Activated CD4-positive, alpha-beta T cell treated with anti-CD3 and anti-CD28 coated beads, Interleukin-2, amount 10 ng/mL, durations not matched to agents 7 days and 5 days (primary cell): ENCODE data around the gene ATL1. TPM values are rescaled to one million over a fixed set of nuclear protein-coding genes. Genes with fewer than 3 reads are reported as not detected.
"Not testable (repeated sequence)": the region's sequence is repeated elsewhere in the genome, so short reads cannot be mapped to it uniquely, and the experiment has no call there.

Source experiments
- CTCF ChIA-PET: fragments of 350-600 bp; sonication (Branson Sonifier 250); formaldehyde crosslinking; loops from one replicate; lab custom pipeline; 2021; ENCODE audit warnings: antibody characterized with exemption; lab: Charles Lee
- POLR2A ChIA-PET: fragments of 350-600 bp; sonication (Branson Sonifier 250); formaldehyde crosslinking; loops from one replicate; lab custom pipeline; 2021; ENCODE audit warnings: antibody characterized with exemption; lab: Charles Lee
- DNase-seq: peaks from one replicate; pipeline ENCODE4 v3.0.0-alpha.2; 2020
- H3K27ac Mint-ChIP-seq: one replicate; pipeline ENCODE4 v1.8.0; 2021; ENCODE audit warnings: mild to moderate bottlenecking, moderate library complexity, mixed read lengths
- H3K27me3 Mint-ChIP-seq: one replicate; pipeline ENCODE4 v1.8.0; 2021; ENCODE audit warnings: mixed read lengths
- H3K36me3 Mint-ChIP-seq: one replicate; pipeline ENCODE4 v1.8.0; 2021; ENCODE audit warnings: low read depth, mixed read lengths
- H3K4me1 Mint-ChIP-seq: one replicate; pipeline ENCODE4 v1.8.0; 2021; ENCODE audit warnings: mixed read lengths
- H3K4me3 Mint-ChIP-seq: one replicate; pipeline ENCODE4 v1.8.0; 2021; ENCODE audit warnings: mild to moderate bottlenecking, moderate library complexity, mixed read lengths
- H3K9me3 Mint-ChIP-seq: one replicate; pipeline ENCODE4 v1.8.0; 2021; ENCODE audit warnings: mixed read lengths
- total RNA-seq, 2 experiments: library from RNA; stranded (reverse); gene quantifications; one replicate each; pipeline ENCODE4 v1.2.3, GENCODE V29; 2021

ATL1 gene
- total RNA-seq, 2 experiments from 2014 or later, result 0.67 to 1.2 TPM

DNA sequence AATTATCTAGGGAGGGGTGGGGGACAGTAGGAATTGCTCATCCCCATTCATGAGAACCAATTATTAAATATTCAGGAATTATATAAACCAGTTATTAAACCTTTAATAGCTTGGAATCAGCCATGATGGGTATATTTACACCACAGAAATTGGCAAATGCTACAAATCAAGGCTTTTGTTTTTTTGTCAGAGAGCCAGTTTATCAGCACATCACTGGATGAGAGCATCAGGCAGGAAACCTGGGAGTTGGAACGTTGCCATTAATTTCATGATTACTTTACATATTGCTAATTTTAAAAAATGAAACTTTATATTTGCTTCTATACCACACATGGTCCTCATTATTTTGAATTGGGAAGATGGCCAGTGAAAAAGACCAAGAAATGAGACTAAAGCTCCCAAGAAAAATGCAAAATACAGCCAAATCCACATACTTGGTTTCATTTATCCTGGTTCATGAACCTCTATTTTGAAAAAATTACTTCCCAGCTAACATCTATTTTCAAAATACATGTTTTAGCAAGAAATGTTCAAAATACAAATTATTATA, 48.4 kb downstream of the ATL1 start:
- ChIA-PET CTCF (interaction anchor here (1.4 kb wide), 1 partner anchor 26 kb away, joined by 3 read pairs; no protein-coding TSS in a partner anchor), POLR2A (no interaction called here)
- Mint-ChIP-seq H3K9me3 (no peaks in the 10 kb centered on the region), H3K4me3 (no peak overlapping the region), H3K27ac (no peak overlapping the region), H3K36me3 (no peaks in the 10 kb centered on the region), H3K27me3 (peaks cover 3% of the 10 kb centered on the region), H3K4me1 (no peaks in the 10 kb centered on the region)
- DNase-seq, result no peak

GRCh38 chr14:50610465-50610864, 50.5 kb downstream of the ATL1 start:
- H3K27me3 Mint-ChIP-seq, result peaks cover 3% of the 10 kb centered on the region
- POLR2A ChIA-PET, result no interaction called here
- no peak overlapping the region for H3K4me3 Mint-ChIP-seq
- no peaks in the 10 kb centered on the region for H3K4me1 Mint-ChIP-seq
- no peaks in the 10 kb centered on the region for H3K36me3 Mint-ChIP-seq
- H3K27ac Mint-ChIP-seq, result no peak overlapping the region
- CTCF ChIA-PET, result no interaction called here
- DNase-seq, result no peak
- no peaks in the 10 kb centered on the region for H3K9me3 Mint-ChIP-seq

GRCh38 chr14:50612806-50613205, 52.9 kb downstream of the ATL1 start:
- no peaks in the 10 kb centered on the region for H3K4me1 Mint-ChIP-seq
- peaks cover 1% of the 10 kb centered on the region for H3K27me3 Mint-ChIP-seq
- no peak for DNase-seq
- no peak overlapping the region for H3K4me3 Mint-ChIP-seq
- CTCF ChIA-PET, result interaction anchor here (0.7 to 0.8 kb wide), 2 partner anchors 11 to 279 kb away, joined by 3 read pairs; no protein-coding TSS in a partner anchor
- H3K36me3 Mint-ChIP-seq, result no peaks in the 10 kb centered on the region
- no peaks in the 10 kb centered on the region for H3K9me3 Mint-ChIP-seq
- no peak overlapping the region for H3K27ac Mint-ChIP-seq
- POLR2A ChIA-PET, result no interaction called here

DNA sequence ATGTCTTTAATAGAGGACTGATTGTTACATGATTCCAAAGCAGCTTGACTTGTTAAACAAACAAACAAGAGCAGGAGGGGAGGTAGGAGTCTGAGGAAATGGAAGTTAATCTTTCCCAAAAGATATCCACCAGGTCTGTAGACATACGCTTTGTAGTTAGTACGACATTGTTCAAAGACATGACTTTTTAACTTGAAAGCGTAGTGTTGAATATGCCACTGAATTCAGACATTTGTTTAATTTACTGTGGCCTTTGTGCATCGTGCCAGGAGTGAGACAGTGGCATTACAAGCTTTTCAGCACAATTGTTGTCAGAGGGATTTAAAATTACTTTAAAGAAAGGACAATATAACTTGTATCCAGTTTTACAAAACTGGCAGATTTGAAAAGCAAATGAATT, 55.1 kb downstream of the ATL1 start:
- H3K36me3 Mint-ChIP-seq, result no peaks in the 10 kb centered on the region
- H3K4me1 Mint-ChIP-seq, result no peaks in the 10 kb centered on the region
- no peak for DNase-seq
- H3K27me3 Mint-ChIP-seq, result no peaks in the 10 kb centered on the region
- no peak overlapping the region for H3K27ac Mint-ChIP-seq
- no peaks in the 10 kb centered on the region for H3K9me3 Mint-ChIP-seq
- H3K4me3 Mint-ChIP-seq, result no peak overlapping the region
- ChIA-PET CTCF (no interaction called here), POLR2A (no interaction called here)

- ChIA-PET CTCF (no interaction called here), POLR2A (no interaction called here)
Observed at GRCh38 chr14:50615552-50615951, 55.6 kb downstream of the ATL1 start.

GRCh38 chr14:50616275-50616674, 56.3 kb downstream of the ATL1 start:
- no peak for DNase-seq
- Mint-ChIP-seq H3K9me3 (no peaks in the 10 kb centered on the region), H3K36me3 (no peaks in the 10 kb centered on the region), H3K27ac (no peak overlapping the region), H3K27me3 (no peaks in the 10 kb centered on the region), H3K4me1 (no peaks in the 10 kb centered on the region), H3K4me3 (no peak overlapping the region)
- ChIA-PET POLR2A (interaction anchor here (0.5 kb wide), 1 partner anchor 16 kb away, joined by 4 read pairs; no protein-coding TSS in a partner anchor), CTCF (interaction anchor here (1.1 kb wide), 1 partner anchor 982 kb away, joined by 3 read pairs; no protein-coding TSS in a partner anchor)

More at GRCh38 chr14:50615552-50615951, 55.6 kb downstream of the ATL1 start:
- Mint-ChIP-seq H3K4me3 (no peak overlapping the region), H3K9me3 (no peaks in the 10 kb centered on the region), H3K27ac (no peak overlapping the region), H3K27me3 (no peaks in the 10 kb centered on the region), H3K4me1 (no peaks in the 10 kb centered on the region), H3K36me3 (no peaks in the 10 kb centered on the region)
- no peak for DNase-seq

- Mint-ChIP-seq H3K9me3 (no peaks in the 10 kb centered on the region), H3K36me3 (no peaks in the 10 kb centered on the region), H3K27ac (no peak overlapping the region), H3K4me1 (no peaks in the 10 kb centered on the region), H3K4me3 (no peak overlapping the region), H3K27me3 (no peaks in the 10 kb centered on the region)
- ChIA-PET POLR2A (no interaction called here), CTCF (interaction anchor here (1.5 to 1.7 kb wide), 2 partner anchors 47 to 158 kb away, joined by 4 to 6 read pairs; no protein-coding TSS in a partner anchor)
- DNase-seq, result no peak
Observed at GRCh38 chr14:50619569-50620141, 59.7 kb downstream of the ATL1 start.

- no peak overlapping the region for H3K27ac Mint-ChIP-seq
- POLR2A ChIA-PET, result no interaction called here
- H3K9me3 Mint-ChIP-seq, result no peaks in the 10 kb centered on the region
- H3K27me3 Mint-ChIP-seq, result no peaks in the 10 kb centered on the region
- H3K4me3 Mint-ChIP-seq, result no peak overlapping the region
- no peaks in the 10 kb centered on the region for H3K4me1 Mint-ChIP-seq
- H3K36me3 Mint-ChIP-seq, result no peaks in the 10 kb centered on the region
- CTCF ChIA-PET, result interaction anchor here (1.0 to 1.7 kb wide), 2 partner anchors 13 to 46 kb away, joined by 3 to 4 read pairs; no protein-coding TSS in a partner anchor
- DNase-seq, result no peak
Observed at GRCh38 chr14:50620341-50620740, 60.4 kb downstream of the ATL1 start.

GRCh38 chr14:50622978-50623377, 63.0 kb downstream of the ATL1 start:
- no peak overlapping the region for H3K27ac Mint-ChIP-seq
- H3K4me3 Mint-ChIP-seq, result no peak overlapping the region
- CTCF ChIA-PET, result no interaction called here
- POLR2A ChIA-PET, result no interaction called here
- no peaks in the 10 kb centered on the region for H3K9me3 Mint-ChIP-seq
- no peaks in the 10 kb centered on the region for H3K27me3 Mint-ChIP-seq
- no peak for DNase-seq
- no peaks in the 10 kb centered on the region for H3K36me3 Mint-ChIP-seq
- H3K4me1 Mint-ChIP-seq, result no peaks in the 10 kb centered on the region

DNA sequence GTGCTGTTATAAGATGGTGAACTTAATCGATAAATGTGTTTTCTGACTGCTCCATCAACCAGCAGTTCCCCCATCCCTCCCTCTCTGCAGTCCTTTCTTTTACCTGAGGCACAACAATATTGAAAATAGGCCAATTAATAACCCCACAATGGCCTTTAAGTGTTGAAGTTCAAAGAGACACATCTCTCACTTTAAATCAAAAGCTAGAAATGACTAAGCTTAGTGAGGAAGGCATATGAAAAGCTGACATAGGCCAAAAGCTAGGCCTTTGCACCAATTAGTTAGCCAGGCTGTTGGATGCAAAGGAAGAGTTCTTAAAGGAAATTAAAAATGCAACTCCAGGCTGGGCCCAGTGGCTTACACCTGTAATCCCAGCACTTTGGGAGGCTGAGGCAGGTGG, 64.5 kb downstream of the ATL1 start:
- ChIA-PET CTCF (no interaction called here), POLR2A (no interaction called here)
- no peak overlapping the region for H3K4me3 Mint-ChIP-seq
- H3K27me3 Mint-ChIP-seq, result no peaks in the 10 kb centered on the region
- no peaks in the 10 kb centered on the region for H3K9me3 Mint-ChIP-seq
- no peaks in the 10 kb centered on the region for H3K36me3 Mint-ChIP-seq
- no peaks in the 10 kb centered on the region for H3K4me1 Mint-ChIP-seq
- H3K27ac Mint-ChIP-seq, result no peak overlapping the region
- no peak for DNase-seq

- H3K27me3 Mint-ChIP-seq, H3K4me1 Mint-ChIP-seq, POLR2A ChIA-PET, H3K4me3 Mint-ChIP-seq, H3K36me3 Mint-ChIP-seq, H3K9me3 Mint-ChIP-seq, H3K27ac Mint-ChIP-seq, DNase-seq: not testable (repeated sequence)
- CTCF ChIA-PET, result interaction anchor here (0.6 kb wide), 2 partner anchors 81 to 496 kb away, joined by 3 read pairs; no protein-coding TSS in a partner anchor
Observed at GRCh38 chr14:50624947-50625346, 65.0 kb downstream of the ATL1 start.

DNA sequence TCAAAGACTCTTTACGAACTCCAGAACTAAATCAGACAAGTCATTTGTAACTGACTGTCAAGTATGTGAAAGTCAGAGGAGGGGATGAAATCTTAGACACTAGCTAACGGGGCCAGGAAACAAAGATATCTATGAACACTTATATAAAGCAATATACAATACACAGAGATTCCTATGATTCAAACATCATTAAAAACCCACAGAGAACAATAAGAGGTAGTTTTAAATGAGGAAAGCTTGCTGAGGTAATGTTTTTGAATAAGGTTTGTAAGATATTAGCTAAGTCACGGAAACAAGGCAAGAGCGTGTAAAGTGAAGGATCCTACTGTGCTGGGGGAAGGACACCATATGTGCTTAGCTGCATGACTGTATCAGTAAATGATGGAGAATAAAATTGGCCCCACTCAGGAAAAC, 71.5 kb downstream of the ATL1 start:
- H3K4me1 Mint-ChIP-seq, result no peaks in the 10 kb centered on the region
- ChIA-PET CTCF (no interaction called here), POLR2A (interaction anchor here (0.7 kb wide), 1 partner anchor 144 kb away, joined by 4 read pairs; no protein-coding TSS in a partner anchor)
- no peaks in the 10 kb centered on the region for H3K27me3 Mint-ChIP-seq
- no peak for DNase-seq
- no peak overlapping the region for H3K27ac Mint-ChIP-seq
- H3K4me3 Mint-ChIP-seq, result no peak overlapping the region
- no peaks in the 10 kb centered on the region for H3K36me3 Mint-ChIP-seq
- no peaks in the 10 kb centered on the region for H3K9me3 Mint-ChIP-seq

GRCh38 chr14:50633954-50634353, 74.0 kb downstream of the ATL1 start:
- POLR2A ChIA-PET, result no interaction called here
- Mint-ChIP-seq H3K36me3 (no peaks in the 10 kb centered on the region), H3K27ac (no peak overlapping the region), H3K4me3 (no peak overlapping the region), H3K9me3 (no peaks in the 10 kb centered on the region), H3K4me1 (no peaks in the 10 kb centered on the region), H3K27me3 (no peaks in the 10 kb centered on the region)
- no peak for DNase-seq
- CTCF ChIA-PET, result interaction anchor here (0.6 to 1.1 kb wide), 2 partner anchors 26 to 47 kb away, joined by 3 read pairs; no protein-coding TSS in a partner anchor
